Peyer's patch (tissue), 4 donors: ENCODE measurements around the gene ANTXR1.

Experiments used
- CTCF ChIP-seq, 6 experiments: fragments of 450-650 bp in 4 of 6; fragments of 200-600 bp in 2 of 6; sonication (generic) in 1 of 6; IDR thresholded peaks; one replicate each; pipeline ENCODE4 v1.5.1; 2017 to 2019; ENCODE audit warnings: antibody characterized with exemption in 6 of 6, mild to moderate bottlenecking in 3 of 6, moderate library complexity in 1 of 6
- POLR2A ChIP-seq, 2 donors: fragments of 450-650 bp; IDR thresholded peaks; one replicate each; pipeline ENCODE4 v1.5.1; 2017; ENCODE audit warnings: antibody characterized with exemption in 2 of 2, mild to moderate bottlenecking in 2 of 2, moderate library complexity in 2 of 2

GRCh38 chr2:69020496-69021426 is 7.8 kb downstream of the ANTXR1 start:
- TF ChIP-seq CTCF (IDR thresholded peaks at IDR 0.05) (no peak), POLR2A (IDR thresholded peaks at IDR 0.05) (no peak)
